ENCODE data around the gene PLSCR5. TPM values are rescaled to one million over a fixed set of nuclear protein-coding genes. Genes with fewer than 3 reads are reported as not detected.
A peak's percentile ranks its signal among the peaks of the same experiment; 100 is the strongest.

Gene PLSCR5
- total RNA-seq, 1 donor from 2014 or later = not detected

DNA sequence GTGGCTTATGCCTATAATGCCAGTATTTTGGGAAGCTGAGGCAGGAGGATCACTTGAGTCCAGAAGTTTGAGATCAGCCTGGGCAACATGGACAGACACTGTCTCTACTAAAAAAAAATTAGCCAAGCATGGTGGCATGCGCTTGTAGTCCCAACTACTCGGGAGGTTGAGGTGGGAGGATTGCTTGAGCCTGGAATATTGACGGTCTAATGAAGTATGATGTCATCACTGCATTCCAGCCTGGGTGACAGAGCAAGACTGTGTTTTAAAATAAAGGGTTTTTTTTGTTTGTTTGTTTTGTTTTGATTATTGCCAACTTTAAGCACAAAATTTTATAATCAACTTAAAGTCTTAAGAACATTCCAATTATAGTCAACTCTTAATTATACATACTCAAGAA lies 67.5 kb downstream of the PLSCR5 start:
- no peaks in the 10 kb centered on the region for H3K79me2 ChIP-seq (ENCODE audit: low read depth)
- Mint-ChIP-seq H3K4me3 (no peak overlapping the region), H3K9me3 (peaks cover 3% of the 10 kb centered on the region), H3K4me1 (peaks cover 17% of the 10 kb centered on the region), H3K36me3 (peaks cover 20% of the 10 kb centered on the region), H3K27me3 (ENCODE audit: insufficient read depth, low read depth) (no peaks in the 10 kb centered on the region), H3K27ac (no peak overlapping the region)
- no peak overlapping the region for H3K9ac ChIP-seq
- no peak overlapping the region for H2AFZ ChIP-seq (replicated peaks)
- no peaks in the 10 kb centered on the region for H3K9me3 ChIP-seq (ENCODE audit: low read depth)
- no peak for DNase-seq (ENCODE audit: low spot score)
- no peak overlapping the region for H3K27ac ChIP-seq
- H3K27me3 ChIP-seq = no peaks in the 10 kb centered on the region
- H3K4me1 ChIP-seq = no peaks in the 10 kb centered on the region
- no peaks in the 10 kb centered on the region for H3K36me3 ChIP-seq
- H3F3A ChIP-seq (ENCODE audit: low read depth) = no peaks in the 10 kb centered on the region
- H3K4me3 ChIP-seq = no peak overlapping the region
- H3K4me2 ChIP-seq = no peak overlapping the region
- TF ChIP-seq, protein P1, sequence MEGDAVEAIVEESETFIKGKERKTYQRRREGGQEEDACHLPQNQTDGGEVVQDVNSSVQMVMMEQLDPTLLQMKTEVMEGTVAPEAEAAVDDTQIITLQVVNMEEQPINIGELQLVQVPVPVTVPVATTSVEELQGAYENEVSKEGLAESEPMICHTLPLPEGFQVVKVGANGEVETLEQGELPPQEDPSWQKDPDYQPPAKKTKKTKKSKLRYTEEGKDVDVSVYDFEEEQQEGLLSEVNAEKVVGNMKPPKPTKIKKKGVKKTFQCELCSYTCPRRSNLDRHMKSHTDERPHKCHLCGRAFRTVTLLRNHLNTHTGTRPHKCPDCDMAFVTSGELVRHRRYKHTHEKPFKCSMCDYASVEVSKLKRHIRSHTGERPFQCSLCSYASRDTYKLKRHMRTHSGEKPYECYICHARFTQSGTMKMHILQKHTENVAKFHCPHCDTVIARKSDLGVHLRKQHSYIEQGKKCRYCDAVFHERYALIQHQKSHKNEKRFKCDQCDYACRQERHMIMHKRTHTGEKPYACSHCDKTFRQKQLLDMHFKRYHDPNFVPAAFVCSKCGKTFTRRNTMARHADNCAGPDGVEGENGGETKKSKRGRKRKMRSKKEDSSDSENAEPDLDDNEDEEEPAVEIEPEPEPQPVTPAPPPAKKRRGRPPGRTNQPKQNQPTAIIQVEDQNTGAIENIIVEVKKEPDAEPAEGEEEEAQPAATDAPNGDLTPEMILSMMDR (IDR thresholded peaks at IDR 0.05) = no peak
- TF ChIP-seq EZH2phosphoT487 (IDR thresholded peaks at IDR 0.05) = no peak
- no peak for TF ChIP-seq EZH2 (IDR thresholded peaks at IDR 0.05)
- no peaks in the 10 kb centered on the region for H4K20me1 ChIP-seq (ENCODE audit: low read depth)

DNA sequence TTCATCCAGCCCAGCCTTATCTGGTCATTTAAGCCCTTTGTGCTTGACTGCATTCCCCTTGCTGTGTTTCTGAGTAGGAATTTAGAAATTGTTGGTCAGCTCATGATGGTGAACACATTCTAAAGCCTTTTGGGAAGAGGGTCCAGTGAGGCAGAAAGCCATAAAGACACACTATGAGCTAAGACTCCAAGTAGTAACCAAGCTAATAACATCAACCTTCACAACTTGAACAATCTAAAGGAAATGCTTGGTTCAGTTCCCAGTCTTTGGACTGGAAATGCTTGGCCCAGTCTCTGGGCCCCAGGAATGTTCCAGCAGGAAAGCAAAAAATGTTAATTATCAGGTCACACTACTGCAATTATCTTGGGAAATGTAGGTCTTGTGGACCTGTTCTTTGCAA lies 68.5 kb downstream of the PLSCR5 start:
- no peak overlapping the region for H2AFZ ChIP-seq (replicated peaks)
- no peaks in the 10 kb centered on the region for H3K79me2 ChIP-seq (ENCODE audit: low read depth)
- H3K36me3 ChIP-seq = no peaks in the 10 kb centered on the region
- no peak overlapping the region for H3K4me2 ChIP-seq
- H3K9me3 ChIP-seq (ENCODE audit: low read depth) = no peaks in the 10 kb centered on the region
- H3K27me3 Mint-ChIP-seq (ENCODE audit: insufficient read depth, low read depth) = no peaks in the 10 kb centered on the region
- TF ChIP-seq, protein P1 (IDR thresholded peaks at IDR 0.05) = no peak
- TF ChIP-seq EZH2phosphoT487 (IDR thresholded peaks at IDR 0.05) (no peak), EZH2 (IDR thresholded peaks at IDR 0.05) (no peak)
- H3K9me3 Mint-ChIP-seq = peaks cover 3% of the 10 kb centered on the region
- H3K9ac ChIP-seq = no peak overlapping the region
- no peak overlapping the region for H3K4me3 ChIP-seq
- H3K36me3 Mint-ChIP-seq = peaks cover 21% of the 10 kb centered on the region
- H4K20me1 ChIP-seq (ENCODE audit: low read depth) = no peaks in the 10 kb centered on the region
- no peak overlapping the region for H3K27ac ChIP-seq
- peak; percentile 17 for DNase-seq (ENCODE audit: low spot score)
- H3K4me1 Mint-ChIP-seq = peaks cover 14% of the 10 kb centered on the region
- no peaks in the 10 kb centered on the region for H3F3A ChIP-seq (ENCODE audit: low read depth)
- H3K4me3 Mint-ChIP-seq = no peak overlapping the region
- H3K27ac Mint-ChIP-seq = no peak overlapping the region
- no peaks in the 10 kb centered on the region for H3K27me3 ChIP-seq
- no peaks in the 10 kb centered on the region for H3K4me1 ChIP-seq

Small RNA genes lying within 50 kb of the gene (small RNA-seq; reads per million reads assigned to genes)
- not detected for gene RNU6-428P

Other genes with a start within 250 kb of the PLSCR5 start
- gene PLSCR2, start 135.8 kb downstream of the PLSCR5 start, total RNA-seq (ENCODE audit: low replicate concordance) = not detected in 2 replicates
- gene PLSCR1, start 60.7 kb downstream of the PLSCR5 start, total RNA-seq (ENCODE audit: low replicate concordance) = 16.8 and 23.9 TPM in 2 replicates